B cell (primary cell): Measurements from ENCODE around the gene SLC22A2.

ENCODE experiments used
- EZH2 ChIP-seq: IDR thresholded peaks from 2 replicates; pipeline ENCODE4 v1.6.1; 2012; ENCODE audit warnings: borderline replicate concordance, low read depth, mild to moderate bottlenecking, moderate library complexity, low read length; ENCODE audit not compliant: insufficient read depth, poor library complexity, severe bottlenecking
- TF ChIP-seq, protein P1 (sequence below): fragments of 200-600 bp; IDR thresholded peaks from one replicate; pipeline ENCODE4 v1.8.0; 2022; ENCODE audit warnings: antibody characterized with exemption, mild to moderate bottlenecking

DNA sequence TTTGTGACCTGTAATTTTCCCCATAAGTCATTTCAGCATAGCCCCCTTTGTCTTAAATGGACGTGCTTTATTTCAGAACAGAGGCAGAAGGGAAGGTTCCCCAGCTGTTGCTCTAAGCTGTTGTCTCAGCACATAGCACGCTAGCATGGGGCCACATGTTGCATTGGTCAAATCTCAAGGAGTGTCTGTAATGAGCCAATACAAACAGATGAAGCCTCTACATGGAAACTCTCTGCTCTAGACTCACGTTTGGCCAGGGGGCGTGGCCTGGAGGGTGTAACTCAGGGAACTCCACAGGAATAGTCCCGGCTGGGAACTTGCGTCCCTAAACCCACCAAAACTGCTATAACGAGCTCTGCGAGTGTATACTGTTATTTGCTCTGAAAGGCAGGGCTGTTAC lies 35.2 kb upstream of the SLC22A2 start:
- TF ChIP-seq, protein P1, sequence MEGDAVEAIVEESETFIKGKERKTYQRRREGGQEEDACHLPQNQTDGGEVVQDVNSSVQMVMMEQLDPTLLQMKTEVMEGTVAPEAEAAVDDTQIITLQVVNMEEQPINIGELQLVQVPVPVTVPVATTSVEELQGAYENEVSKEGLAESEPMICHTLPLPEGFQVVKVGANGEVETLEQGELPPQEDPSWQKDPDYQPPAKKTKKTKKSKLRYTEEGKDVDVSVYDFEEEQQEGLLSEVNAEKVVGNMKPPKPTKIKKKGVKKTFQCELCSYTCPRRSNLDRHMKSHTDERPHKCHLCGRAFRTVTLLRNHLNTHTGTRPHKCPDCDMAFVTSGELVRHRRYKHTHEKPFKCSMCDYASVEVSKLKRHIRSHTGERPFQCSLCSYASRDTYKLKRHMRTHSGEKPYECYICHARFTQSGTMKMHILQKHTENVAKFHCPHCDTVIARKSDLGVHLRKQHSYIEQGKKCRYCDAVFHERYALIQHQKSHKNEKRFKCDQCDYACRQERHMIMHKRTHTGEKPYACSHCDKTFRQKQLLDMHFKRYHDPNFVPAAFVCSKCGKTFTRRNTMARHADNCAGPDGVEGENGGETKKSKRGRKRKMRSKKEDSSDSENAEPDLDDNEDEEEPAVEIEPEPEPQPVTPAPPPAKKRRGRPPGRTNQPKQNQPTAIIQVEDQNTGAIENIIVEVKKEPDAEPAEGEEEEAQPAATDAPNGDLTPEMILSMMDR, result no peak
- TF ChIP-seq EZH2, result no peak
